GM12878 (cell line): ENCODE measurements around the gene OPRM1. TPM values are rescaled to one million over a fixed set of nuclear protein-coding genes. Genes with fewer than 3 reads are reported as not detected.

Source experiments
- ATAC-seq: fragments of 200-7000 bp; cut with Tn5 transposase; 3 replicates; pipeline ENCODE4 v1.9.1; 2020; ENCODE audit warnings: mild to moderate bottlenecking, moderate library complexity
- BruUV-seq: library from RNA; stranded (reverse); fragments of 400-500 nt; replicated peaks from 2 replicates; lab custom pipeline; 2021; lab: Mats Ljungman, UMichigan
- CTCF ChIA-PET: fragments of 300-600 bp; sonication (Branson Sonifier 250); formaldehyde crosslinking; extraction: SDS; loops from one replicate; lab custom pipeline; 2021; ENCODE audit warnings: inconsistent platforms; lab: Yijun Ruan, JAX
- POLR2A ChIA-PET: fragments of 350-600 bp; formaldehyde crosslinking; extraction: SDS; loops from one replicate; lab custom pipeline; 2021; ENCODE audit warnings: inconsistent platforms; lab: Charles Lee
- RAD21 ChIA-PET: fragments of 300-600 bp; sonication (Branson Sonifier 250); formaldehyde crosslinking; loops from one replicate; lab custom pipeline; 2023; ENCODE audit warnings: antibody characterized with exemption; ENCODE audit not compliant: unreplicated experiment; lab: Charles Lee
- SMC1A ChIA-PET: fragments of 300-600 bp; sonication (Branson Sonifier 250); formaldehyde crosslinking; loops from one replicate; lab custom pipeline; 2023; ENCODE audit not compliant: unreplicated experiment, uncharacterized antibody; lab: Charles Lee
- DNase-seq: peaks from one replicate; pipeline ENCODE4 v3.0.0-alpha.2; 2011; ENCODE audit warnings: low read depth, low spot score
- FAIRE-seq: peaks from 3 replicates; lab custom pipeline; 2011; peaks lifted over from hg19 to GRCh38; lab: Jason Lieb, UNC
- H2AFZ ChIP-seq: 2 replicates; pipeline ENCODE4 v1.6.0; 2011; ENCODE audit warnings: low read depth, low read length, control low read depth; ENCODE audit not compliant: control insufficient read depth
- H3K27ac ChIP-seq: 2 replicates; pipeline ENCODE4 v1.5.1; 2011; ENCODE audit warnings: control low read depth; ENCODE audit not compliant: control insufficient read depth, insufficient read depth
- H3K27me3 ChIP-seq, 2 experiments: replicated peaks in 1 of 2; 2 replicates each; pipeline versions ENCODE4 v1.6.0 to v1.6.1; 2011; ENCODE audit warnings: low read length in 1 of 2; ENCODE audit not compliant: control insufficient read depth in 2 of 2, insufficient read depth in 2 of 2
- H3K36me3 ChIP-seq, 2 experiments: 2 replicates each; pipeline ENCODE4 v1.5.1; 2011; ENCODE audit warnings: low read length in 1 of 2; ENCODE audit not compliant: control insufficient read depth in 2 of 2, insufficient read depth in 2 of 2
- H3K4me1 ChIP-seq: 2 replicates; pipeline ENCODE4 v1.6.1; 2011; ENCODE audit warnings: mild to moderate bottlenecking, low read length, moderate library complexity, mixed read lengths; ENCODE audit not compliant: control insufficient read depth, insufficient read depth
- H3K4me2 ChIP-seq: 2 replicates; pipeline ENCODE4 v1.6.0; 2011; ENCODE audit warnings: control low read depth; ENCODE audit not compliant: control insufficient read depth, insufficient read depth
- H3K4me3 ChIP-seq: fragments of 200-600 bp; sonication (generic); 2 replicates; pipeline ENCODE4 v1.5.1; 2016
- H3K79me2 ChIP-seq: 2 replicates; pipeline ENCODE4 v1.6.0; 2011; ENCODE audit warnings: low read length; ENCODE audit not compliant: control insufficient read depth, insufficient read depth
- H3K9ac ChIP-seq: 2 replicates; pipeline ENCODE4 v1.8.0; 2011; ENCODE audit warnings: low read length, control low read depth, mixed read lengths; ENCODE audit not compliant: control insufficient read depth, insufficient read depth
- H3K9me3 ChIP-seq: replicated peaks from 3 replicates; pipeline ENCODE4 v1.5.1; 2011; ENCODE audit warnings: mild to moderate bottlenecking, low read length; ENCODE audit not compliant: control insufficient read depth, insufficient read depth
- H4K20me1 ChIP-seq: 2 replicates; pipeline ENCODE4 v1.6.0; 2011; ENCODE audit not compliant: control insufficient read depth, insufficient read depth
- BMI1 ChIP-seq: fragments of 450-650 bp; IDR thresholded peaks from 2 replicates; pipeline ENCODE4 v1.6.1; 2016; ENCODE audit warnings: mild to moderate bottlenecking, moderate library complexity, borderline replicate concordance
- E2F4 ChIP-seq: IDR thresholded peaks from 2 replicates; pipeline ENCODE4 v1.6.1; 2012; ENCODE audit warnings: low read depth, low read length, improper control_type of control experiment
- E4F1 ChIP-seq: fragments of 450-650 bp; IDR thresholded peaks from 2 replicates; pipeline ENCODE4 v1.6.1; 2018; ENCODE audit warnings: borderline replicate concordance, mild to moderate bottlenecking; ENCODE audit not compliant: partially characterized antibody
- FOXK2 ChIP-seq: fragments of 450-650 bp; IDR thresholded peaks from 2 replicates; pipeline ENCODE4 v1.6.1; 2017; ENCODE audit warnings: mild to moderate bottlenecking, moderate library complexity
- HDAC6 ChIP-seq: fragments of 200-600 bp; sonication (generic); IDR thresholded peaks from one replicate; pipeline ENCODE4 v1.8.0; 2017; ENCODE audit warnings: antibody characterized with exemption; ENCODE audit not compliant: unreplicated experiment
- MXI1 ChIP-seq: fragments of 150-350 bp; IDR thresholded peaks from 2 replicates; pipeline ENCODE4 v1.6.1; 2011; ENCODE audit warnings: low read depth, mild to moderate bottlenecking, inconsistent platforms, low read length, improper control_type of control experiment
- PKNOX1 ChIP-seq: fragments of 450-650 bp; IDR thresholded peaks from 2 replicates; pipeline ENCODE4 v1.6.1; 2016; ENCODE audit warnings: mild to moderate bottlenecking
- SMAD5 ChIP-seq: IDR thresholded peaks from 2 replicates; pipeline ENCODE4 v1.6.1; 2016; ENCODE audit warnings: antibody characterized with exemption, low read depth
- SP1 ChIP-seq: IDR thresholded peaks from one replicate; pipeline ENCODE4 v1.6.1; 2011; ENCODE audit warnings: low read depth, low read length
- STAT1 ChIP-seq: fragments of 450-650 bp; conservative IDR thresholded peaks from 2 replicates; pipeline ENCODE4 v1.6.1; 2014; ENCODE audit warnings: antibody characterized with exemption, mild to moderate bottlenecking
- SUPT20H ChIP-seq: IDR thresholded peaks from 2 replicates; pipeline ENCODE4 v1.6.1; 2011; ENCODE audit warnings: low read depth, mild to moderate bottlenecking, low read length, moderate library complexity, borderline replicate concordance; ENCODE audit not compliant: control insufficient read depth
- SUZ12 ChIP-seq: fragments of 200-600 bp; sonication (generic); IDR thresholded peaks from one replicate; pipeline ENCODE4 v1.6.1; 2018; ENCODE audit warnings: antibody characterized with exemption, mild to moderate bottlenecking; ENCODE audit not compliant: unreplicated experiment
- WGBS: methylation state at CpG from one replicate; pipeline ENCODE4 v1.1.6; 2016; ENCODE audit warnings: low lambda C conversion rate; ENCODE audit not compliant: insufficient replicate concordance, insufficient coverage; ENCODE audit errors: missing lambda C conversion rate; 5-methylcytosine and 5-hydroxymethylcytosine counted together
- in situ Hi-C: fragments of 300-500 bp; cut with MboI; formaldehyde crosslinking; loops from 9 replicates; pipeline ENCODE4 v1.14.3; 2018; ENCODE audit warnings: mixed read lengths
- intact Hi-C: fragments of 100-400 bp; cut with micrococcal nuclease; formaldehyde crosslinking; loops from one replicate; pipeline ENCODE4 v1.14.2; 2022; ENCODE audit not compliant: unreplicated experiment
- polyA plus RNA-seq, 11 experiments: library from polyadenylated mRNA; depleted of rRNA in 4 of 11; unstranded in 6 of 11; stranded (reverse) in 5 of 11; fragments of >200 nt; fragmentation: Nextera tagmentation in 4 of 11; fragmentation: Illumina TruSeq in 1 of 11; extraction: Ambion mirVana in 4 of 11; extraction: Trizol in 1 of 11; gene quantifications; 1 replicate in 1 of 11; 2 replicates in 10 of 11; pipeline versions ENCODE4 v1.2.1 to v1.2.3, GENCODE V29; 2011 to 2016; ENCODE audit warnings: inconsistent platforms in 2 of 11, missing spikeins in 2 of 11, low read depth in 1 of 11
- total RNA-seq, 4 experiments: library from RNA; depleted of rRNA in 3 of 4; stranded (reverse); fragments of >200 nt in 3 of 4; fragmentation: Illumina TruSeq in 1 of 4; extraction: Trizol in 1 of 4; gene quantifications; 2 replicates each; pipeline versions ENCODE4 v1.2.1 to v1.2.3, GENCODE V29; 2013 to 2021
- TF ChIP-seq, protein P1 (sequence below): fragments of 450-650 bp; formaldehyde crosslinking; IDR thresholded peaks from 2 replicates; pipeline ENCODE4 v1.4.0; 2020; ENCODE audit warnings: mild to moderate bottlenecking, moderate library complexity
- TF ChIP-seq, protein P2 (sequence below): fragments of 450-650 bp; IDR thresholded peaks from 2 replicates; pipeline ENCODE4 v1.6.1; 2014; ENCODE audit warnings: mild to moderate bottlenecking

Gene OPRM1
- total and polyA plus RNA-seq, 10 of the 15 experiments (the other 5 are each of a cell fraction or from before 2014, with no cell fraction given), result not detected

DNA sequence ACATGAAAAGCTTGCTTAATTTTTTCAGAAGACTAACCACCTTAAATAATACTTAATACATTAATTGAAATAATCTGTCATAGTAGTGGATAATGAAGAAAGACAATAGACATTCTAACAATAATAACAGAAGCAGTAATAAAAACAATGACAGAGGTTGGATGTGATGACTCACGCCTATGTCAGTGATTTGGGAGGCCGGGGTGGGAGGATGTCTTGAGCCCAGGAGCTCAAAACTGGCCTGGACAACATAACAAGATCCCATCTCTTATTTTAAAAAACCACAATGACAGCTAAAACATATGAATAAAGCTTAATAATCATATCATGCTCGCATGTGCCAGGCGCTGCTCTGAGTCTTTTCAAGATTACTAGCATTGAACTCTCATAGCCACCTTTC lies 212.1 kb downstream of the OPRM1 start:
- Histone ChIP-seq H3K36me3 (no peaks in the 10 kb centered on the region), H4K20me1 (no peaks in the 10 kb centered on the region), H3K9ac (no peak overlapping the region), H3K27me3 (no peaks in the 10 kb centered on the region), H3K4me3 (no peak overlapping the region), H3K4me1 (peaks cover 22% of the 10 kb centered on the region), H3K27ac (no peak overlapping the region), H3K9me3 (peaks cover 11% of the 10 kb centered on the region), H3K4me2 (0 out of 2 replicates have a peak overlapping the region, but pooled peaks have one; percentile 13), H3K79me2 (peaks cover 13% of the 10 kb centered on the region), H2AFZ (no peak overlapping the region)
- RAD21 ChIA-PET, result interaction anchor here (1.1 to 1.8 kb wide), 5 partner anchors 10 to 93 kb away, joined by 3 to 7 read pairs (median 5); no protein-coding TSS in a partner anchor
- FAIRE-seq, result no peak
- ATAC-seq, result no peak
- CTCF ChIA-PET, result interaction anchor here (0.7 to 2.4 kb wide), 7 partner anchors 10 to 97 kb away, joined by 3 to 10 read pairs (median 3); no protein-coding TSS in a partner anchor
- BruUV-seq, result no TSS peak
- whole genome bisulfite sequencing, result 89% methylated on average over 4 of the region's 4 CpGs
- intact Hi-C loops (no loop called here), in situ Hi-C loops (no loop called here)
- POLR2A ChIA-PET, result interaction anchor here (0.8 to 1.7 kb wide), 3 partner anchors 10 to 26 kb away, joined by 4 to 9 read pairs (median 4); no protein-coding TSS in a partner anchor
- SMC1A ChIA-PET, result interaction anchor here (0.7 to 2.2 kb wide), 14 partner anchors 9 to 93 kb away, joined by 3 to 14 read pairs (median 5); no protein-coding TSS in a partner anchor
- DNase-seq, result no peak
- no peak for TF ChIP-seq SUPT20H
- TF ChIP-seq E4F1, result no peak
- no peak for TF ChIP-seq SP1
- TF ChIP-seq MXI1, result no peak
- TF ChIP-seq SMAD5, result no peak
- no peak for TF ChIP-seq STAT1
- TF ChIP-seq, protein P1, sequence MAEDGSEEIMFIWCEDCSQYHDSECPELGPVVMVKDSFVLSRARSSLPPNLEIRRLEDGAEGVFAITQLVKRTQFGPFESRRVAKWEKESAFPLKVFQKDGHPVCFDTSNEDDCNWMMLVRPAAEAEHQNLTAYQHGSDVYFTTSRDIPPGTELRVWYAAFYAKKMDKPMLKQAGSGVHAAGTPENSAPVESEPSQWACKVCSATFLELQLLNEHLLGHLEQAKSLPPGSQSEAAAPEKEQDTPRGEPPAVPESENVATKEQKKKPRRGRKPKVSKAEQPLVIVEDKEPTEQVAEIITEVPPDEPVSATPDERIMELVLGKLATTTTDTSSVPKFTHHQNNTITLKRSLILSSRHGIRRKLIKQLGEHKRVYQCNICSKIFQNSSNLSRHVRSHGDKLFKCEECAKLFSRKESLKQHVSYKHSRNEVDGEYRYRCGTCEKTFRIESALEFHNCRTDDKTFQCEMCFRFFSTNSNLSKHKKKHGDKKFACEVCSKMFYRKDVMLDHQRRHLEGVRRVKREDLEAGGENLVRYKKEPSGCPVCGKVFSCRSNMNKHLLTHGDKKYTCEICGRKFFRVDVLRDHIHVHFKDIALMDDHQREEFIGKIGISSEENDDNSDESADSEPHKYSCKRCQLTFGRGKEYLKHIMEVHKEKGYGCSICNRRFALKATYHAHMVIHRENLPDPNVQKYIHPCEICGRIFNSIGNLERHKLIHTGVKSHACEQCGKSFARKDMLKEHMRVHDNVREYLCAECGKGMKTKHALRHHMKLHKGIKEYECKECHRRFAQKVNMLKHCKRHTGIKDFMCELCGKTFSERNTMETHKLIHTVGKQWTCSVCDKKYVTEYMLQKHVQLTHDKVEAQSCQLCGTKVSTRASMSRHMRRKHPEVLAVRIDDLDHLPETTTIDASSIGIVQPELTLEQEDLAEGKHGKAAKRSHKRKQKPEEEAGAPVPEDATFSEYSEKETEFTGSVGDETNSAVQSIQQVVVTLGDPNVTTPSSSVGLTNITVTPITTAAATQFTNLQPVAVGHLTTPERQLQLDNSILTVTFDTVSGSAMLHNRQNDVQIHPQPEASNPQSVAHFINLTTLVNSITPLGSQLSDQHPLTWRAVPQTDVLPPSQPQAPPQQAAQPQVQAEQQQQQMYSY (CRISPR knock-in tag), result no peak
- no peak for TF ChIP-seq HDAC6
- TF ChIP-seq SUZ12, result no peak
- TF ChIP-seq PKNOX1, result no peak
- TF ChIP-seq, protein P2, sequence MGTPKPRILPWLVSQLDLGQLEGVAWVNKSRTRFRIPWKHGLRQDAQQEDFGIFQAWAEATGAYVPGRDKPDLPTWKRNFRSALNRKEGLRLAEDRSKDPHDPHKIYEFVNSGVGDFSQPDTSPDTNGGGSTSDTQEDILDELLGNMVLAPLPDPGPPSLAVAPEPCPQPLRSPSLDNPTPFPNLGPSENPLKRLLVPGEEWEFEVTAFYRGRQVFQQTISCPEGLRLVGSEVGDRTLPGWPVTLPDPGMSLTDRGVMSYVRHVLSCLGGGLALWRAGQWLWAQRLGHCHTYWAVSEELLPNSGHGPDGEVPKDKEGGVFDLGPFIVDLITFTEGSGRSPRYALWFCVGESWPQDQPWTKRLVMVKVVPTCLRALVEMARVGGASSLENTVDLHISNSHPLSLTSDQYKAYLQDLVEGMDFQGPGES, result no peak
- TF ChIP-seq BMI1, result no peak
- no peak for TF ChIP-seq E2F4
- TF ChIP-seq FOXK2, result no peak
